SH-SY5Y (cell line): Measurements from ENCODE around the gene COPZ2.

Experiments
- GATA2 ChIP-seq: IDR thresholded peaks from 2 replicates; pipeline ENCODE4 v1.6.1; 2011; ENCODE audit warnings: mild to moderate bottlenecking, low read depth, low read length
- GATA3 ChIP-seq: IDR thresholded peaks from 2 replicates; pipeline ENCODE4 v1.6.1; 2011; ENCODE audit warnings: low read depth, mild to moderate bottlenecking, low read length, moderate library complexity

GRCh38 chr17:47989700-47990099, 47.9 kb downstream of the COPZ2 start:
- TF ChIP-seq GATA2 (no peak), GATA3 (no peak)
